GM12878 (cell line): ENCODE results near the gene NLRP6. TPM values are rescaled to one million over a fixed set of nuclear protein-coding genes. Genes with fewer than 3 reads are reported as not detected.

Source experiments
- E4F1 ChIP-seq: fragments of 450-650 bp; IDR thresholded peaks from 2 replicates; pipeline ENCODE4 v1.6.1; 2018; ENCODE audit warnings: borderline replicate concordance, mild to moderate bottlenecking; ENCODE audit not compliant: partially characterized antibody
- MEF2B ChIP-seq: fragments of 450-650 bp; IDR thresholded peaks from 2 replicates; pipeline ENCODE4 v1.6.1; 2018; ENCODE audit warnings: mild to moderate bottlenecking, moderate library complexity; ENCODE audit not compliant: partially characterized antibody, poor library complexity, severe bottlenecking
- MTA3 ChIP-seq: IDR thresholded peaks from 2 replicates; pipeline ENCODE4 v1.6.1; 2012; ENCODE audit warnings: low read length, inconsistent platforms, borderline replicate concordance
- NR2C1 ChIP-seq: fragments of 450-650 bp; IDR thresholded peaks from 2 replicates; pipeline ENCODE4 v1.6.1; 2017; ENCODE audit warnings: antibody characterized with exemption, mild to moderate bottlenecking, moderate library complexity
- SMARCA5 ChIP-seq: fragments of 450-650 bp; IDR thresholded peaks from 2 replicates; pipeline ENCODE4 v1.6.1; 2017; ENCODE audit warnings: mild to moderate bottlenecking
- SREBF1 ChIP-seq: IDR thresholded peaks from 2 replicates; pipeline ENCODE4 v1.6.1; 2012; ENCODE audit warnings: mild to moderate bottlenecking, low read length
- SRF ChIP-seq, 2 experiments: IDR thresholded peaks; 2 replicates each; pipeline ENCODE4 v1.6.1; 2011; ENCODE audit warnings: low read depth in 2 of 2, low read length in 2 of 2, mild to moderate bottlenecking in 1 of 2, moderate library complexity in 1 of 2
- ZNF687 ChIP-seq: fragments of 450-650 bp; IDR thresholded peaks from 2 replicates; pipeline ENCODE4 v1.6.1; 2017; ENCODE audit warnings: mild to moderate bottlenecking, moderate library complexity
- polyA plus RNA-seq, 11 experiments: library from polyadenylated mRNA; depleted of rRNA in 4 of 11; unstranded in 6 of 11; stranded (reverse) in 5 of 11; fragments of >200 nt; fragmentation: Nextera tagmentation in 4 of 11; fragmentation: Illumina TruSeq in 1 of 11; extraction: Ambion mirVana in 4 of 11; extraction: Trizol in 1 of 11; gene quantifications; 1 replicate in 1 of 11; 2 replicates in 10 of 11; pipeline versions ENCODE4 v1.2.1 to v1.2.3, GENCODE V29; 2011 to 2016; ENCODE audit warnings: inconsistent platforms in 2 of 11, missing spikeins in 2 of 11, low read depth in 1 of 11
- total RNA-seq, 4 experiments: library from RNA; depleted of rRNA in 3 of 4; stranded (reverse); fragments of >200 nt in 3 of 4; fragmentation: Illumina TruSeq in 1 of 4; extraction: Trizol in 1 of 4; gene quantifications; 2 replicates each; pipeline versions ENCODE4 v1.2.1 to v1.2.3, GENCODE V29; 2013 to 2021

NLRP6 gene
- total and polyA plus RNA-seq, 10 of the 15 experiments (the other 5 are each of a cell fraction or from before 2014, with no cell fraction given) = 0.03 to 0.11 TPM; not detected in 8

- TF ChIP-seq MEF2B (no peak), SMARCA5 (no peak), ZNF687 (no peak), NR2C1 (0 out of 2 replicates have a peak, but pooled peaks have one; percentile 35), SREBF1 (no peak), MTA3 (no peak), E4F1 (no peak), SRF (IDR thresholded peaks at IDR 0.05; ENCODE audit: low read depth in 2 of 2, low read length in 2 of 2) (no peak)
Measured at GRCh38 chr11:293852-294661, 15.8 kb downstream of the NLRP6 start (continued).
